NCI-H2227 (cell line): ENCODE measurements around the gene COL7A1.

ENCODE experiments used
- DNase-seq: peaks from one replicate; lab custom pipeline; 2025; ENCODE audit not compliant: unreplicated experiment; lab: John Stamatoyannopoulos, UW

The COL7A1 gene

DNA sequence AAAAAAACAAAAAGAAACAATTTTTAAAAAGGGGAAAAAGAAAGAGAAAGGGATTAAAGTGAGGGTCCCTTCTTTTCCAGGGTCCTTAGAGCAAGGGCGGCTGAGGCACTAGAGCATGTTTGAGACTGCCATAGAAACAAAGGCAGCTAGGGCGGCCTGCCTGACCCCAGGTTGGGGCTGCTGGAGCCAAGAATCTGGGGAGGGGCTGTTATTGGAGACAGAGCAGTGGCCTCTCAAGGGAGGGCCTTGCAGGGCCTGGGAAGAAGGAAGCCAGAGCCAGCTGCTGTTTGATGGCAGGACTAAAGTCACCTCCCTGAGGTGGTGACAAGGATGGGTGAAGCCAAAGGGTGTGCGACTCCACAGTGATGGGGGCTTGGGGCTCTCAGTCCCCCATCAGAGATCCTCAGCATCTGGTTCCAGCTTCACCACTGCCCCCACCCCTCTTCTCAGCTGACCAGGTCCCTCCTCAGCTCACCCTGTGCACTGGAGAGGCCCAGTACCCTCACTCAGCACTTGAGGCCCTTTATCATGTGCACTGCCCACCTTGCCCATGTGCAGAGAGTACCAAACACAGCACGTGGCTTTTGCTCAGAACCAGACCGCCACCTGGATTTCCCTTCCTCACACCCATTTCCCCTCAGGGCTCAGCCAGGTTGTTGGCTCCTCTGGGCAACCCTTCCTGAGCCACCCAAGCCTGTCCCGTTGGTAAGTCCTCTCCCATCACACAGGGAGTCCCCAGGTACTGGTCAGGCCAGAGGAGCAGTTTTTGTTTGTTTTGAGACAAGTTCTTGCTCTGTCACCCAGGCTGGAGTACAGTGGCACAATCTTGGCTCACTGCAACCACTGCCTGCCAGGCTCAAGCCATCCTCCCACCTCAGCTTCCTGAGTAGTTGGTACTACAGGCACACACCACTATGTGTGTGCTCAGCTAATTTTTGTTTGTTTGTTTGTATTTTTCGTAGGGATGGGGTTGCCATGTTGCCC, 24.7 kb upstream of the COL7A1 start:
- no peak for DNase-seq

DNA sequence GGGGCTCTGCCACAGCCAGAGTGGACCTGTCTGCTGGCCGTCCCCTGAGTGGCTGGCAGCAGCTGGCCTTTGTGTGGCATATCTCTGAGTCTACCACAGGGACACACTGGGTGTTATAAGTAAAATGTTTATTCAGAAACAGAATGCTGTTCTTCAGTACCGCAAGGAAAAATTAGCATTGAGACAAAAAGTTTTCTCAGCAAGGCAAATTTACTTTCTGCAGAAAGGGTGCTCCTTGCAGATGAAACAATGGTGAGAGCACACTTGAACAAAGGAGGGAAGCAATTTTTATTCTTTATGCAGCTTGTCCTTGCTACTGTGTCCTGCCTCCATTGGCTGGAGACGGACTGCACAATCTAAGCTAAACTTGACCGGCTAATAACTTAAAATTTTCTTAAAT, 22.4 kb upstream of the COL7A1 start:
- no peak for DNase-seq

DNA sequence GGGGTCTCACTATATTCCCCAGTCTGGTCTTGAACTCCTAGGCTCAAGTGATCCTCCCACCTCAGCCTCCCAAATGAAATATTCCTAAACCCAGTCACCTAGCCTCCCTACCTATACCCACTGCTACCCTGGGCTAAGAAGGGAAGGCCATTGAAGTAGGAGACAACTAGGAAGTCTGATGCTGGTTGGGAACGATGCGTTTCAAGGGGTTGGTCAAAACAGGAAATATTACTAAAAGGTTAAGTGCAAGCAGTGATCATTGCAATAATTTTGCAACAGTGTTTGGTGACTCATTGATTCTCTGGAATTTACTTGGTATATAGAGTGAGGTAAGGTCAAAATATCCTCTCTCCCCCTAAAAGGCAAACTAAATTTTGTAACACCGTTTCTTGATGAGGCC, 18.9 kb upstream of the COL7A1 start:
- DNase-seq, result no peak

GRCh38 chr3:48612309-48612708, 17.2 kb upstream of the COL7A1 start:
- DNase-seq, result no peak

- DNase-seq, result peak; percentile 93
Measured at GRCh38 chr3:48609088-48610005, 14.2 kb upstream of the COL7A1 start, which contains the start of gene UQCRC1. Gene UQCRC1, minus strand, starts transcription at chr3:48609646. Its CDS starts 26 bp downstream, at chr3:48609620.

DNA sequence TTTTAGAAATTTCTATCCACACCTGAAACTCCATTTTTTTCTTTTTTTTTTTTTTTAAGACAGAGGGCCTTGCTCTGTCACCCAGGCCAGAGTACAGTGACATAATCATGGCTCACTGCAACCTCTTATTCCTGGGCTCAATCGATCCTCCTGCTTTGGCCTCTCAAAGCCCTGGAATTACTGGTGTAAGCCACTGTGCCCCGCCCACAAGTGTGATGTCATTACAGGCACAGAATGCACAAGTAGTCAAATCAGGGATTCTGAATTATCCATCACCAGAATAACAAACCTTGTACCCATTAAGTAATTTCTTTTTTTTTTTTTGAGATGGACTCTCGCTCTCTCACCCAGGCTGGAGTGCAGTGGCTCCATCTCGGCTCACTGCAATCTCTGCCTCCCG, 12.4 kb upstream of the COL7A1 start:
- DNase-seq, result peak; percentile 5

- no peak for DNase-seq
Measured at GRCh38 chr3:48601622-48601994, 6.5 kb upstream of the COL7A1 start.

DNA sequence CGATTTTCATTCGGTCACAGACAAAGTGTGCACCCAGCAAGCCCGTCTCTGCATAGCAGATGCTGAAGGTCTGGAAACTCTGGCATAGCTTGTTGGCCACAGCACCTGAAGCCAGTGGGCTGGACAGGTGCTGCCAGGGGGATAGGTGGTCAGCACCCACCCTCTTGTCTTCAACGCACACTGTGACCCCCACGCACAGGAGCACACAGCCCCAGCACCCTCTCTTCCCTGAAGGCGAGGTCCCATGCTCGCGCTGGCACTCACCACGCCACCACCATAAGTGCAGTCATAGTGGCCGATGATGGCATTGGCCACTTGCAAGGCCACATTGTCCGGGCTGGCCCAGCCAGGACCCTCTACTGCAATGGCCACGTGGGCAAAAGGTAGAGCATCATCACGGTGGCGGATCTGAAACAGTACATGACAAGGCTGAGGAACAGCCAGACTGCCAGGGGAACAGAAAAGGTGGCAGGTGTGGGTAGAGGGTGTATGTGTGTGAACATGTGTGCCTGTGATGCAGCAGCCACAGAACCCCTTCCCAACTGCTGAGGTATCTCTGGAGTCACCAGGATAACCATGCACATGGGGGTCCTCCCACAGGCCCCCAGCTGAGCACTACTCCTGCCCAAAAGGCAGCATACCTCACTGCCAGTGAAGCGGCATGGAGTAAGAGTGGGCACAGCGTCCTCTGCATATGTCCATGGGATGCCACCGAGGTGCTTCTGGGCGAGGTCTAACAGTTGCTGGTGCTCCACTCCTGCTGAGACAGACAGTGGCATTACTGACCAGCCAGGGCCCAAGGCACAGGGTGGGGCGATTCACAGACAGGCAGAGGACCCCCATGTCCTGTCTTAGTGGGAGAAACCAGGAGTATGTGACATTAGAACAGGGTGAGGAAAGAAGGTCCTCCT, 5.8 kb upstream of the COL7A1 start:
- DNase-seq, result no peak

DNA sequence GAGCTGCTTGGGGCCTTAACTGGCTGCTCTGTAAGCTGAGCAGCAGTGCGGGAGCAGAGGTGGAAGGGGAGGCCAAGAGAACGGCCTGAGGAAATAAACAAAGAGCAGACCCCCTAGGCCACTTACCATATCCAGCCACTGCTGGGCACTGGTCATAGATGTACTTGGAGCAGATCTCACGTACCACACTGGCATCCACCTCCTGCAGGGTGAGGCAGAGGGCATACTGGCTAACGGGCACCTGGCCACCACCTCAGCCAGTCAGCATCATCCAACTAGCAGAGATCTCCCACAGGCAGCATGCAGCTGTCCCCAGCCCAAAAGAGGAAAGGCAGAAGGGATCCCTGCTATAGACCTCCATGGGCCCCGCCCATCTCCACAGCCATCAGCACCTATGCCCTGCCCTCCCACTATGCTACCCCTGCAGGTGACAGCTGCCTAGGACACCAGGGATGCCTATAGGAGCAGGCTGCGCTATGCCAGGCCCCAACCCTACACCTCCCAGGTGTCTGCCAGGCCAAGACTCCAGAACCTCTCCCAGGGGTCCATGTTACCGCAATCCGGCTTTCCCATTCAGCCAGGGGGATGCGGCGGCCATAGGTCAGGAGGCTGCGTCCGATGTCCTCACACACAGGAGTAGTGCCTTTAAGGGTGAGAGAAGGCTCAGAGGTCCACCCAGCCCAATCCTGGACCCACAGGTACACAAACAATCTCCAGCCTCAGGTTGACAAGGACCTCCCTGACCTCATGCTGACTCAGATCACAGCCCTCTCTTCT, 4.6 kb upstream of the COL7A1 start:
- no peak for DNase-seq

DNA sequence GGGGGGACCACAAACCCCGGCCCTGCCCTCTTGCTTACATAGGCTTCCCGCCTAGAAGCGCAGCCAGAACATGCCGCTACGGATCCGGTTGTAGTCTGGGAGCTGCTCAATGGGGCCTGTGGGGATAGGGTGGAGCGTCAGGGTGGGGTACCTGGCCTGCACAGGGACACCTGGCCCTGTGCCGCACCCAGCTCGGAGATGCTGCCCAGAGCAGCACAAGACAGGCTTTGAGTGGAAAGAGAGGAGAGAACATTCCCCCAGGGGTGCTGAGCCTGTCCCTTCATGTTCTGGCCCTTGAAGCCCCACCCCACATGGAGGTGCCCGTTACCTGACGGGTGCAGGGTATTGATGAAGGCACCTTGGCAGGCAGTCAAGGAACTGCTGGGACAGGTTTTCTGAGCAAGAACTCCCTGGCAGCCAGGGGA, 4.0 kb upstream of the COL7A1 start:
- DNase-seq, result no peak

DNA sequence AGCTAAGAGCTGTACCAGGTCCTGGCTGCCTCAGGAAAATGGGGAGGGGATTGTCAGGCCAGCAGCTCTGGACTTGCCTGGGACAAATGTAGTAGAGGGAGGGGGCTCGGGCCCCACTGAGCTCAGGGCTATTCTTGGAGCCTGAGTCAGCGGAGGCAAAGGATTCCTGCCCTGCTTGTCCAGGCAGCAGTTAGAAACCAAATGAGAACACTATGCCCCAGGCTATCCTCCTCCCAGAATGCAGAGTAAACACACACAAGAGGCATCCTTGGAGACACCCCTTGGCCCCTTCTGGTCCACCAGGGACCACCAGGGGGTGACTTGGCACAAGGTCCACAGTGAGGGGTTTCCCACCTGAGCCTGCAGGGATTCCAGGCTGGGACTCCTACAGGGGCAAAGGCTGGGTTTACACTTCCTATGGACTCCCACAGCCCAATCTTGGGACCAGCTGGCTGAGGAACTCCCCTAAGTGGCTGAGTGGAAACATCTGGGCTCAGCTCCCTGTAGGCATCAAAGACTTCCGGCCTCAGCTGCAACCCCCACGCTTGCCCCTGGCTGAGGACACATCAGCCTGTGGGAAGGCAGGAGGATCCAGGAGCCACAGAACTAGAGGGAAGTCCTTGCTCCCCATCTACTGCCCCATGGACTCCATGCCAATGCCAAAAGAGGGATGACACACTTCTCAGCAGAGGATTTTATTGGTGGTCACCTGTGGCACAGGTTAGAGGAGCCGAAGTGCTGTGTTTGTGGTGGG, 3.4 kb upstream of the COL7A1 start:
- DNase-seq, result no peak

- no peak for DNase-seq
Measured at GRCh38 chr3:48597408-48597800, 2.3 kb upstream of the COL7A1 start.

DNA sequence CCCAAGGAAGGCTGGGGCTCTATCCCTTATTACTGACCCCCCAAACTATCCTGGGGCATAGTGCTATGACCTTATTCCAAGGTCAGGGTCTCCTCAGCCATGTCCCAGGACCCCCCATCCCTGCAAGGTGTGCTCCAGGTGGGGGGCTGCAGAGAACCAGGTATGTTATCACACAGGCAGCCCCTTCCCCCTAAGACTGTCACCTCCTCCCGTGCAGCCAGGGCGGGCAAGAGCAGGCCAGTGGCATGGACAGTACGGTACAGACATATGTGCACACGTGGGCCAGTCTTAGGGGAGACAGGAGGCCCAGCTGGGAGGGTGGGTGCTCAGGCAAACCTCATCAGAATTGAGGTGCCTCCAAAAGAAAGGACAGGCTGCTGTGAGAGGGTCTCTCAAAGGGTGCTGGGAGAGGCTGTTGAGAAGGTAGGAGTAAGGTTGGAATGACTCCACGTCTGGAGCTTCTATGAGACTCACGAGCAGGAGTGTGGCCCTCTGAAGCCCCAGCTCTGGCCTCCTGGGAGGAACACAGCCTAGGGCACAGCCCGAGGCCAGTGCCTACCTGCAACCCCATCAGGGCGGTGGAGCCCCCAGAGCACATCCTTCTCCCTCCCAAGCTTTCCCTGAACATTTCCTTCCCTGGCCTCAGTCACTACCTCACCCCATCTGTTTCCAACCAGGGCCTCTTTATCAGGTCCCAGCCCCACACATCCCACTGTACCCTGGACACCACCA, 1.7 kb upstream of the COL7A1 start:
- DNase-seq, result no peak

- no peak for DNase-seq
Measured at GRCh38 chr3:48596157-48596556, 1.0 kb upstream of the COL7A1 start.

DNA sequence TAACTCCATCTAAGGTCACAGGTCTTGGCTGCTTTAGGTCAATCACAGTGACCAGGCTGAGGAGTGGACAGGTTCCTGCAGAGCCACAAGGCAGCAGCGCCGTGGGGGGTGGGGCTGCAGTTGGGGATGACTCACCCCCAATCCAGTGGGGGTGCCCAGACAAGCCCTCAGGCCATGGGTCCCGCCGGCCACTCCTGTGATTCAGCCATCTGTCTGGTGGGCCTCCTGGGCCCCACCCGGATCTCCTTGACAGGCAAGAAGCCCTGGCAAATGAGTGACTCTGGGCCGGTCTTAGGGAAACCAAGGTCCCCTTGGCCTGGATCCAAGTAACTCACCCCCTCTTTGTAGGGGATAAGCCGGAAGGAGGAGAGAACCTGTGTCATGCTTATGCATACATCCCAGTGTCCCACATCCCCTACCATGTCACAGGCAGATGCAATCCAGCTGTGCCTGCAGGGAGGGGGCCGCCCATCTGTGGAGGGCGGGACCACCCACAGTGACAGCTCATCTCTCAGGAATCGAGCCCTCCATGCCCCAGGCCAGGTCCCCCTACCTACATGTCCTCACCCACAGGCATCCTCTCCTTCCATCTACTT, 495 bp upstream of the COL7A1 start:
- DNase-seq, result no peak

GRCh38 chr3:48594417-48595049, 596 bp downstream of the COL7A1 start:
- no peak for DNase-seq

DNA sequence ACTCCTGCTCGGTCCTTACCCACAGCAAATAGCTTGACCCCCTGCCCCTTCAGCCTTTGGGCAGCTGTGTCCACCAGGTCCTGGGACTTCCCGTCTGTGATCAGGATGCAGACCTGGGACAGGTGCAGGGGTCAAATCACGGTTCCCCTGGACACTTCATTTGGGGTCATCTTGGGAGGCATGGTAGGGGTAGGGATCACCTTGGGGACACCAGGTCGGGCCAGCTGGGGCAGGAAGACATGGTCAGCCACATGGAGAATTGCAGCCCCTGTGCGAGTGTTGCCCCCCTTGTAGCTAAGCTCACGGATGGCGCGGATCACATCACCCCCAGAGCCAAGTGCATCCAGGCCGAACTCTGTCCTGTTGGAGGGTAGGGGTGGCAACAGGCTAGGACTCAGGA, 1.8 kb downstream of the COL7A1 start:
- DNase-seq, result no peak
